ENCODE results near the gene SUPT5H. TPM values are rescaled to one million over a fixed set of nuclear protein-coding genes. Genes with fewer than 3 reads are reported as not detected.

SUPT5H gene
- total RNA-seq, 1 donor from 2014 or later: 139 TPM

- no peak for DNase-seq (ENCODE audit: low spot score)
- no peak for TF ChIP-seq CTCF (IDR thresholded peaks at IDR 0.05; ENCODE audit: unreplicated experiment)
- no peaks in the 10 kb centered on the region for H3K4me1 Mint-ChIP-seq (ENCODE audit: unreplicated experiment)
- peak overlapping the region; percentile 5 for H3K4me3 Mint-ChIP-seq (ENCODE audit: unreplicated experiment)
- H3K27me3 Mint-ChIP-seq (ENCODE audit: unreplicated experiment): peaks cover 14% of the 10 kb centered on the region
- no peaks in the 10 kb centered on the region for H3K9me3 Mint-ChIP-seq (ENCODE audit: unreplicated experiment)
- H3K27ac Mint-ChIP-seq (ENCODE audit: unreplicated experiment): no peak overlapping the region
- H3K36me3 Mint-ChIP-seq (ENCODE audit: low read depth, unreplicated experiment): peaks cover 36% of the 10 kb centered on the region
Measured at GRCh38 chr19:39426170-39426569, 19.2 kb upstream of the SUPT5H start.

GRCh38 chr19:39427707-39428106, 17.7 kb upstream of the SUPT5H start:
- Mint-ChIP-seq H3K9me3 (ENCODE audit: unreplicated experiment) (no peaks in the 10 kb centered on the region), H3K27me3 (ENCODE audit: unreplicated experiment) (peaks cover 12% of the 10 kb centered on the region), H3K4me3 (ENCODE audit: unreplicated experiment) (no peak overlapping the region), H3K27ac (ENCODE audit: unreplicated experiment) (no peak overlapping the region), H3K4me1 (ENCODE audit: unreplicated experiment) (no peaks in the 10 kb centered on the region), H3K36me3 (ENCODE audit: low read depth, unreplicated experiment) (peaks cover 29% of the 10 kb centered on the region)
- DNase-seq (ENCODE audit: low spot score): no peak
- no peak for TF ChIP-seq CTCF (IDR thresholded peaks at IDR 0.05; ENCODE audit: unreplicated experiment)

- peaks cover 12% of the 10 kb centered on the region for H3K27me3 Mint-ChIP-seq (ENCODE audit: unreplicated experiment)
Measured at GRCh38 chr19:39428283-39429112, 16.9 kb upstream of the SUPT5H start.

GRCh38 chr19:39430675-39431593, 14.4 kb upstream of the SUPT5H start:
- DNase-seq (ENCODE audit: low spot score): no peak
- Mint-ChIP-seq H3K4me1 (ENCODE audit: unreplicated experiment) (peaks cover 15% of the 10 kb centered on the region), H3K9me3 (ENCODE audit: unreplicated experiment) (no peaks in the 10 kb centered on the region), H3K27ac (ENCODE audit: unreplicated experiment) (peak overlapping the region; percentile 85), H3K27me3 (ENCODE audit: unreplicated experiment) (peaks cover 19% of the 10 kb centered on the region), H3K36me3 (ENCODE audit: low read depth, unreplicated experiment) (peaks cover 26% of the 10 kb centered on the region), H3K4me3 (ENCODE audit: unreplicated experiment) (peak overlapping the region; percentile 31)
- no peak for TF ChIP-seq CTCF (IDR thresholded peaks at IDR 0.05; ENCODE audit: unreplicated experiment)

More at GRCh38 chr19:39428283-39429112, 16.9 kb upstream of the SUPT5H start:
- H3K4me1 Mint-ChIP-seq (ENCODE audit: unreplicated experiment): no peaks in the 10 kb centered on the region
- H3K4me3 Mint-ChIP-seq (ENCODE audit: unreplicated experiment): no peak overlapping the region
- H3K9me3 Mint-ChIP-seq (ENCODE audit: unreplicated experiment): no peaks in the 10 kb centered on the region
- no peak overlapping the region for H3K27ac Mint-ChIP-seq (ENCODE audit: unreplicated experiment)
- peaks cover 32% of the 10 kb centered on the region for H3K36me3 Mint-ChIP-seq (ENCODE audit: low read depth, unreplicated experiment)
- peak; percentile 72 for DNase-seq (ENCODE audit: low spot score)
- no peak for TF ChIP-seq CTCF (IDR thresholded peaks at IDR 0.05; ENCODE audit: unreplicated experiment)
